ENCODE measurements around the gene TRIM50.
"Not testable (repeated sequence)": the region's sequence is repeated elsewhere in the genome, so short reads cannot be mapped to it uniquely, and the experiment has no call there.

Gene TRIM50

DNA sequence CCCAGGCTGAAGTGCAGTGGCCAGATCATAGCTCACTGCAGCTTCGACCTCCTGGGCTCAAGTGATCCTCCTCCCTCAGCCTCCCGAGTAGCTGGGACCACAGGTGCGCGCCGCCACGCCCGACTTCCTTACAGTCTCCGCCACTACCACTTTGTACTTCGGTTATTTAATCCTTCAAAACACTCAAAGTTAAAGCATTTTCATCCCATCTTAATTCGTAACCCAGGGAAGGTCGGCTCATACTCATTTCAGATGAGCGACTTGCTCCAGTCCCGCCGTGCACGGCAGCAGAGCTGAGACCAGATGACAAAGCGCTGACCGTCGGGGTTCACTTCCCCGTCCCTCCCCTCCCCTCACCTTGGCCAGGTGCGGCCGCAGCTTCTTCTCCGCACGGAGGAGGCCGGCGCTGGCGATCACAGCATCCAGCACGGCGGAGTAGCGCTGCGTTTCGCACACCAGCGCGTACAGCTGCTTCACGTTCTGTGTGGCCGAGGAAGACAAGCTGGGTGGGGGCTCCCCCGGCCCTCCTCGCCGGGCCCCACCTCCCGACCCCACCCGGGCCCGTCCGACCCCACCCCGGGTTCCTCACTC, 19.7 kb downstream of the TRIM50 start:
- Histone ChIP-seq H3K4me2 (ENCODE audit: low read length) (peak overlapping the region; percentile 34), H2AFZ (peak overlapping the region; percentile 83), H3K27ac (peak overlapping the region; percentile 66), H3K79me2 (no peaks in the 10 kb centered on the region), H3K27me3 (ENCODE audit: control insufficient read depth, insufficient read depth, low read length) (no peaks in the 10 kb centered on the region), H3K36me3 (ENCODE audit: control insufficient read depth, insufficient read depth, low read length) (no peaks in the 10 kb centered on the region), H3K4me3 (ENCODE audit: low read depth, low read length) (peak overlapping the region; percentile 58), H3K4me1 (peaks cover 8% of the 10 kb centered on the region), H3K9me3 (ENCODE audit: control insufficient read depth, low read length) (no peaks in the 10 kb centered on the region), H3K9ac (peak overlapping the region; percentile 3)
- TF ChIP-seq, protein P1, sequence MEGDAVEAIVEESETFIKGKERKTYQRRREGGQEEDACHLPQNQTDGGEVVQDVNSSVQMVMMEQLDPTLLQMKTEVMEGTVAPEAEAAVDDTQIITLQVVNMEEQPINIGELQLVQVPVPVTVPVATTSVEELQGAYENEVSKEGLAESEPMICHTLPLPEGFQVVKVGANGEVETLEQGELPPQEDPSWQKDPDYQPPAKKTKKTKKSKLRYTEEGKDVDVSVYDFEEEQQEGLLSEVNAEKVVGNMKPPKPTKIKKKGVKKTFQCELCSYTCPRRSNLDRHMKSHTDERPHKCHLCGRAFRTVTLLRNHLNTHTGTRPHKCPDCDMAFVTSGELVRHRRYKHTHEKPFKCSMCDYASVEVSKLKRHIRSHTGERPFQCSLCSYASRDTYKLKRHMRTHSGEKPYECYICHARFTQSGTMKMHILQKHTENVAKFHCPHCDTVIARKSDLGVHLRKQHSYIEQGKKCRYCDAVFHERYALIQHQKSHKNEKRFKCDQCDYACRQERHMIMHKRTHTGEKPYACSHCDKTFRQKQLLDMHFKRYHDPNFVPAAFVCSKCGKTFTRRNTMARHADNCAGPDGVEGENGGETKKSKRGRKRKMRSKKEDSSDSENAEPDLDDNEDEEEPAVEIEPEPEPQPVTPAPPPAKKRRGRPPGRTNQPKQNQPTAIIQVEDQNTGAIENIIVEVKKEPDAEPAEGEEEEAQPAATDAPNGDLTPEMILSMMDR (IDR thresholded peaks at IDR 0.05), result no peak

GRCh38 chr7:73307436-73307835, 20.4 kb downstream of the TRIM50 start:
- H3K4me3 ChIP-seq (ENCODE audit: low read depth, low read length), result no peak overlapping the region

DNA sequence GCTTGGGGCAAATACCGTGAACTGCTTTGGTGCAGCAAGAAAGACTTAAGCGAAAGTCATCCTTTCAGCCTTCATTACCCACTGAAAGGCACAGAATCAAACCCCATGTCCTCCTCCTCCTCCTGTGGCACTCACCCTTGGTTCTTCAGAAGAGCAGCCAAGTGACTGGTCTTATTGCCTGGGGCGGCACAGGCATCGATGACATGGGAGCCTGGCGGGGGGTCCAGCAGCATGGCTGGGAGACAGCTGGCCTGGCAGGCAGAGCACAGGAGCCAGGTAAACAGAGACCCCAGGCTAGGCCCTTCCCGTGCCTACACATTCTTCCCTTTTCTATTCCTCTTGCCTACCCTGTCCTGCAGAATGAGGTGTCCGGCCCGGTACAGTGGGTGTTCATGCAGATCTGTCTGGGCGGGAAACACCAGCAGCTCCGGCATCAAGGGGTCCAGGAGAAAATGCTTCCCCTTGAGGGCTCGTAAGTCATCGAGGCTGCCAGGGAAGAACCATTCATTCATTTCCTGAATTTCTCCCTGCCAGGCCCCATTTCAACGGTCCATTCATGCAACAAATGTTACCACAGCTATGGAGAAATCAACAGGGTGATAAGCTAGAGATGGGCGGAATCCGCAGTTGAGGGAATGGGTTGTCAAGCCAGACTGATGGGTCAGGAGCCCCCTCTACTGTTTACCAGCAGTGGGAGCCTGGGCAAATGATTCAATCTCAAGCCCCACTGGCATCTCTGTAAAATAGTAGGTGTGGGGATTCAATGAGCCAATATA, 23.1 kb downstream of the TRIM50 start:
- not testable (repeated sequence) for H3K4me1 ChIP-seq, H3K27ac ChIP-seq

More at GRCh38 chr7:73307436-73307835, 20.4 kb downstream of the TRIM50 start:
- H3K27ac ChIP-seq, result no peak overlapping the region
- no peak overlapping the region for H3K9ac ChIP-seq
- H3K4me1 ChIP-seq, result peaks cover 8% of the 10 kb centered on the region
- no peak overlapping the region for H3K4me2 ChIP-seq (ENCODE audit: low read length)
- H2AFZ ChIP-seq, result no peak overlapping the region
- H3K9me3 ChIP-seq (ENCODE audit: control insufficient read depth, low read length), result no peaks in the 10 kb centered on the region
- TF ChIP-seq, protein P1 (IDR thresholded peaks at IDR 0.05), result no peak
- H3K36me3 ChIP-seq (ENCODE audit: control insufficient read depth, insufficient read depth, low read length), result no peaks in the 10 kb centered on the region
- no peaks in the 10 kb centered on the region for H3K79me2 ChIP-seq
- no peaks in the 10 kb centered on the region for H3K27me3 ChIP-seq (ENCODE audit: control insufficient read depth, insufficient read depth, low read length)

GRCh38 chr7:73304071-73304470, 23.8 kb downstream of the TRIM50 start:
- H3K27me3 ChIP-seq (ENCODE audit: control insufficient read depth, insufficient read depth, low read length), result no peaks in the 10 kb centered on the region
- H3K4me1 ChIP-seq, result peaks cover 5% of the 10 kb centered on the region
- no peaks in the 10 kb centered on the region for H3K79me2 ChIP-seq
- TF ChIP-seq, protein P1 (IDR thresholded peaks at IDR 0.05), result no peak
- no peak overlapping the region for H2AFZ ChIP-seq
- H3K9me3 ChIP-seq (ENCODE audit: control insufficient read depth, low read length), result no peaks in the 10 kb centered on the region
- no peak overlapping the region for H3K4me3 ChIP-seq (ENCODE audit: low read depth, low read length)
- no peak overlapping the region for H3K4me2 ChIP-seq (ENCODE audit: low read length)
- H3K27ac ChIP-seq, result no peak overlapping the region
- no peaks in the 10 kb centered on the region for H3K36me3 ChIP-seq (ENCODE audit: control insufficient read depth, insufficient read depth, low read length)
- no peak overlapping the region for H3K9ac ChIP-seq

More for the DNA sequence above, 23.1 kb downstream of the TRIM50 start:
- not testable (repeated sequence) for H3K36me3 ChIP-seq (ENCODE audit: control insufficient read depth, insufficient read depth, low read length); H3K9ac ChIP-seq; H3K9me3 ChIP-seq (ENCODE audit: control insufficient read depth, low read length); H3K27me3 ChIP-seq (ENCODE audit: control insufficient read depth, insufficient read depth, low read length); H2AFZ ChIP-seq; H3K4me3 ChIP-seq (ENCODE audit: low read depth, low read length); H3K4me2 ChIP-seq (ENCODE audit: low read length); H3K79me2 ChIP-seq

- Histone ChIP-seq H2AFZ (no peak overlapping the region), H3K9ac (no peak overlapping the region), H3K36me3 (ENCODE audit: control insufficient read depth, insufficient read depth, low read length) (no peaks in the 10 kb centered on the region), H3K27me3 (ENCODE audit: control insufficient read depth, insufficient read depth, low read length) (no peaks in the 10 kb centered on the region), H3K4me1 (peaks cover 5% of the 10 kb centered on the region), H3K79me2 (no peaks in the 10 kb centered on the region), H3K9me3 (ENCODE audit: control insufficient read depth, low read length) (no peaks in the 10 kb centered on the region), H3K4me3 (ENCODE audit: low read depth, low read length) (no peak overlapping the region), H3K27ac (no peak overlapping the region), H3K4me2 (ENCODE audit: low read length) (no peak overlapping the region)
- TF ChIP-seq, protein P1 (IDR thresholded peaks at IDR 0.05), result no peak
These were observed 24.3 kb downstream of the TRIM50 start for GRCh38 chr7:73303546-73303945.

GRCh38 chr7:73302846-73303245, 25.0 kb downstream of the TRIM50 start:
- H3K36me3 ChIP-seq (ENCODE audit: control insufficient read depth, insufficient read depth, low read length); H3K4me3 ChIP-seq (ENCODE audit: low read depth, low read length); H2AFZ ChIP-seq: not testable (repeated sequence)

DNA sequence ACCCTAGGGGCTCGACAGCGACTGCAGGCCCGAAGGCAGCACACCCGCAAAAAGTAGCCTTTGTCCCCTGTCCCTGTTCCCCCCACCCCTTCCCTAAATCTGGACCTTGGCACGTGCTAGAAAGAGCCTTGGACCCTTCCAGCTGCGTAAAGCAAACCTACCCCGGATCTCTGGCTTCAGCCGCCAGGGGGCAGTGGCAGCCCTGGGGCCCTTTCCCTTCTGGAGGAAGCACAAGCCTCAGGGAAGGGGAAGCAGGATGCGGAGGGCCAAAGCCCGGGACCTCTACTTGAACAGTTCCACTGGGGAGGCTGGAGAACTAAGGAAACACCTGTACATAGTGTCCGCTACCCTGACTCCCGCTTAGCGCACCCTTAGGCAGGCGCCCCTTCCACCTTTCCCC, 26.8 kb downstream of the TRIM50 start:
- H3K4me2 ChIP-seq (ENCODE audit: low read length); H3K9ac ChIP-seq; H3K79me2 ChIP-seq; H3K27me3 ChIP-seq (ENCODE audit: control insufficient read depth, insufficient read depth, low read length); H3K27ac ChIP-seq; H3K9me3 ChIP-seq (ENCODE audit: control insufficient read depth, low read length); H3K36me3 ChIP-seq (ENCODE audit: control insufficient read depth, insufficient read depth, low read length); H3K4me3 ChIP-seq (ENCODE audit: low read depth, low read length); H3K4me1 ChIP-seq; H2AFZ ChIP-seq: not testable (repeated sequence)

More at GRCh38 chr7:73302846-73303245, 25.0 kb downstream of the TRIM50 start:
- not testable (repeated sequence) for H3K4me2 ChIP-seq (ENCODE audit: low read length); H3K4me1 ChIP-seq; H3K27me3 ChIP-seq (ENCODE audit: control insufficient read depth, insufficient read depth, low read length); H3K9ac ChIP-seq; H3K79me2 ChIP-seq; H3K27ac ChIP-seq; H3K9me3 ChIP-seq (ENCODE audit: control insufficient read depth, low read length)
